Ovary (tissue), 9 donors: ENCODE results near the gene MITF. TPM values are rescaled to one million over a fixed set of nuclear protein-coding genes. Genes with fewer than 3 reads are reported as not detected.
A peak's percentile ranks its signal among the peaks of the same experiment; 100 is the strongest.

Experiments
- DNase-seq, 5 donors: peaks; one replicate each; pipeline ENCODE4 v3.0.0-alpha.2; 2019 to 2020
- H3K27ac ChIP-seq, 2 donors: fragments of 200-600 bp; one replicate each; pipeline versions ENCODE4 v1.5.1 to v1.8.0; 2019 to 2022
- H3K27me3 ChIP-seq: fragments of 200-600 bp; one replicate; pipeline ENCODE4 v1.8.0; 2022
- H3K36me3 ChIP-seq: fragments of 200-600 bp; sonication (generic); one replicate; pipeline ENCODE4 v1.5.1; 2019
- H3K4me1 ChIP-seq: one replicate; pipeline ENCODE4 v1.8.1; 2013; ENCODE audit warnings: mild to moderate bottlenecking, moderate library complexity; ENCODE audit not compliant: insufficient read depth
- H3K4me3 ChIP-seq: fragments of 200-600 bp; sonication (generic); one replicate; pipeline ENCODE4 v1.5.1; 2017
- H3K9me3 ChIP-seq, 2 donors: fragments of 200-600 bp in 1 of 2; sonication (generic) in 1 of 2; one replicate each; pipeline versions ENCODE4 v1.5.1 to v1.8.1; 2013 to 2019; ENCODE audit warnings: mild to moderate bottlenecking in 1 of 2, moderate library complexity in 1 of 2
- CTCF ChIP-seq, 3 donors: fragments of 450-650 bp in 2 of 3; fragments of 200-600 bp in 1 of 3; IDR thresholded peaks; one replicate each; pipeline versions ENCODE4 v1.5.1 to v1.8.0; 2016 to 2022; ENCODE audit warnings: antibody characterized with exemption in 3 of 3, mild to moderate bottlenecking in 1 of 3
- EP300 ChIP-seq: sonication (generic); formaldehyde crosslinking; IDR thresholded peaks from one replicate; pipeline ENCODE4 v1.6.1; 2017; ENCODE audit warnings: antibody characterized with exemption
- POLR2A ChIP-seq: fragments of 450-650 bp; IDR thresholded peaks from one replicate; pipeline ENCODE4 v1.6.1; 2017; ENCODE audit warnings: antibody characterized with exemption, mild to moderate bottlenecking, moderate library complexity
- WGBS, 3 donors: extraction: QIAGEN DNeasy Blood & Tissue Kit in 1 of 3; methylation state at CpG; one replicate each; pipeline versions ENCODE4 v1.1.5 to v1.1.7; 2013 to 2017; 5-methylcytosine and 5-hydroxymethylcytosine counted together
- intact Hi-C, 4 donors: fragments of 100-400 bp; cut with DNase I; formaldehyde crosslinking; loops; one replicate each; pipeline versions ENCODE4 v1.11.0 to v1.15.1; 2022 to 2023
- polyA plus RNA-seq, 2 donors: library from polyadenylated mRNA; stranded (reverse); fragments of 200-250 nt in 1 of 2; fragments of 350-450 nt in 1 of 2; fragmentation: Illumina TruSeq in 1 of 2; extraction: RNeasy Lipid Tissue Mini Kit (QIAGEN cat#74804) in 1 of 2; gene quantifications; one replicate each; pipeline ENCODE4 v1.2.3, GENCODE V29; 2013 to 2014
- total RNA-seq, 7 donors: library from RNA; depleted of rRNA in 2 of 7; stranded (reverse); fragments of >200 nt in 2 of 7; fragmentation: NEBNext Ultra II Directional in 3 of 7; extraction: Animal tissue kit (Norgen Biotek cat#: 25700) in 3 of 7; gene quantifications; one replicate each; pipeline versions ENCODE4 v1.1.0 to v1.2.4, GENCODE V29; 2016 to 2023
- donor health status: DM: no; HTN: no; CAD: no; lungs with moderate emphysema.
- donor health status: DM: no; HTN: no; CAD: no.
- donor health status: Bipolar disorder and iron deficiency.
- donor health status: DM: yes; HTN: yes; CAD: no.
- donor health status: DM: no; HTN: no; CAD: no.
- donor health status: DM: yes; HTN: yes; CAD: no.

MITF gene
- total and polyA plus RNA-seq, 9 donors, result 13.6 to 38.0 (median 24.9) TPM

GRCh38 chr3:69785769-69786320 is 46.6 kb downstream of the MITF start:
- intact Hi-C loops, result loop anchor here in 1 of 4 donors (5.0 kb wide), 1 partner anchor 44 kb away; no protein-coding TSS in a partner anchor
- 88 to 91% (median 90%) methylated on average over 3 of the region's 3 CpGs for WGBS, 3 donors
- Histone ChIP-seq H3K27ac (peak overlapping the region in 1 of 2 donors; percentile 6), H3K36me3 (no peaks in the 10 kb centered on the region), H3K4me1 (peaks cover 19% of the 10 kb centered on the region), H3K9me3 (no peaks in the 10 kb centered on the region), H3K27me3 (no peaks in the 10 kb centered on the region), H3K4me3 (no peak overlapping the region)
- no peak for DNase-seq
- no peak for TF ChIP-seq EP300
- TF ChIP-seq POLR2A, result no peak
- TF ChIP-seq CTCF (IDR thresholded peaks at IDR 0.05), result no peak

GRCh38 chr3:69786854-69787253 is 47.6 kb downstream of the MITF start:
- 27 to 54% (median 40%) methylated on average over 4 of the region's 4 CpGs for WGBS, 3 donors
- Histone ChIP-seq H3K27me3 (no peaks in the 10 kb centered on the region), H3K4me1 (peaks cover 19% of the 10 kb centered on the region), H3K4me3 (no peak overlapping the region), H3K9me3 (no peaks in the 10 kb centered on the region), H3K27ac (peak overlapping the region in 1 of 2 donors; percentile 48), H3K36me3 (no peaks in the 10 kb centered on the region)
- DNase-seq, result no peak
- TF ChIP-seq POLR2A (no peak), CTCF (IDR thresholded peaks at IDR 0.05) (no peak), EP300 (no peak)
- intact Hi-C loops, result loop anchor here in 1 of 4 donors (5.0 kb wide), 1 partner anchor 45 kb away; no protein-coding TSS in a partner anchor

- Histone ChIP-seq H3K4me1 (peaks cover 19% of the 10 kb centered on the region), H3K4me3 (no peak overlapping the region), H3K27me3 (no peaks in the 10 kb centered on the region), H3K27ac (peak overlapping the region in 1 of 2 donors; percentile 50), H3K36me3 (no peaks in the 10 kb centered on the region), H3K9me3 (no peaks in the 10 kb centered on the region)
- no peak for TF ChIP-seq EP300
- TF ChIP-seq POLR2A, result no peak
- no peak for TF ChIP-seq CTCF (IDR thresholded peaks at IDR 0.05)
- 17 to 20% (median 18%) methylated on average over 3 of the region's 3 CpGs for WGBS, 3 donors
- intact Hi-C loops, result loop anchor here in 1 of 4 donors (5.0 kb wide), 1 partner anchor 45 kb away; no protein-coding TSS in a partner anchor
- no peak for DNase-seq
Measured at GRCh38 chr3:69787436-69788168, 48.3 kb downstream of the MITF start.

DNA sequence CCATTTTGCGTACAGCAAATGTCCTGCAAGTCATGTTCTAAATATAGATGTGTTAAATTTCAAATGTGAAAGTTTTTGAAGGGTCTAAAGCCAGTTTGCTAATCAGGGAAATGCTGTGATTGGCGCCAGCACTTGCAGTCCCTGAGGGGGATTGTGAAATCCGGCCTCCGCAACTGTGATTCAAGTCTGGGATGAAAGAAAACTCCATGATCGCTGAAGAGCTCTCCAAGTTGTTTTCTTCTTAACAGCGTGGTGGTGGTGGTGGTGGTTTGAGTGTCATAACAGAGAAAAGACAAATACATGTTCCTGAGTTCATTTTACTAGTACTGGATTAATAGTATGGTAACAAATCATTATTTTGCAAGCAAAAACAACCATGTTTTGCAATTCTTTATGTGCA is 51.8 kb downstream of the MITF start:
- intact Hi-C loops, result loop anchor here (5.0 to 10.0 kb wide), 3 partner anchors 99 to 156 kb away; no protein-coding TSS in a partner anchor
- WGBS, 3 donors, result 12 to 36% (median 33%) methylated on average over 6 of the region's 6 CpGs
- TF ChIP-seq EP300 (no peak), CTCF (IDR thresholded peaks at IDR 0.05) (no peak), POLR2A (no peak)

More for the DNA sequence above, 51.8 kb downstream of the MITF start:
- Histone ChIP-seq H3K27me3 (no peaks in the 10 kb centered on the region), H3K27ac (peak overlapping the region in 1 of 2 donors; percentile 24), H3K4me1 (peaks cover 9% of the 10 kb centered on the region), H3K4me3 (no peak overlapping the region), H3K36me3 (no peaks in the 10 kb centered on the region), H3K9me3 (no peaks in the 10 kb centered on the region)
- DNase-seq, result peak; percentile 65 to 86 (median 78)
